ENCODE data around the gene SLC10A3.

Gene SLC10A3

DNA sequence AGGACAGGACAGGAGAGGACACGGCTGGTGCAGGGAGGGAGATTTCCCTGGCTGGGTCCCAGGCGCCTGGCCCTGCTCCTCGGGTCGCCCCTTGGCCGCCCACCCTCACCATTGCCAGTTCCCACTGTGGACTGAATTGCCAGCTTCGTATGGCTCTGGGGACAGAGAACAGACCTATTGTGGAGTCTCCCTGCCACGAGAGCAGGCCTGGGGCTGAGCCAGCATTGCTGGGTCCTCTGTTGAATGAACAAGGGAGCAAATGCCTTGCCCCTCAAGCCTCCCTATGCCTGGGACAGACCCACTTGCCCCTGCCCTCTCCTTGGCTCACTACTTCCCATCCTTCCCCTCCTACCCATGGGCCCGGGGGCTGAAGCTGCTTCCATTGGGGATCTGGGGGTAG is 28.0 kb downstream of the SLC10A3 start:
- no peak for DNase-seq

- DNase-seq: peak; percentile 3
Observed at GRCh38 chrX:154460326-154460725, 30.1 kb downstream of the SLC10A3 start.

DNA sequence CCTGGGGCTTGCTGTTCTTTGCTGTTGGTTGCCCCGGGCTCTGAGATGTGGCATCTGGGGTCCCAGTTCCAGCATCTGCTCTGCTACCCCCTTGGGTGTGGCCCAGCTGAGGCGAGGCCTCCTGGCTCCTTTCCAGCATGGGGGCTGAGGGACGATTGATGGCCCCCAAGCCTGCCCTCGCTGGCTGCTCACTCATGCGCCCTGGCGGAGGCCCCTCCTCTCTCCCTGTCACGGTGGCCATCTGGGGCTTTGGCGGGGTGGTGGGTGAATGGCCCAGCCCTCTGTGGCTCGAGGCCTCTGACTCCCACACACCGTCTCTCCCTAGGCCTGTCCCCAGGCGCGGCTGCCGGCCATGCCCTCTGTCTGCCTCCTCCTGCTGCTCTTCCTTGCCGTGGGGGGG is 30.6 kb downstream of the SLC10A3 start:
- peak; percentile 21 for DNase-seq

GRCh38 chrX:154458954-154459778 is 31.3 kb downstream of the SLC10A3 start:
- DNase-seq: peak; percentile 36

DNA sequence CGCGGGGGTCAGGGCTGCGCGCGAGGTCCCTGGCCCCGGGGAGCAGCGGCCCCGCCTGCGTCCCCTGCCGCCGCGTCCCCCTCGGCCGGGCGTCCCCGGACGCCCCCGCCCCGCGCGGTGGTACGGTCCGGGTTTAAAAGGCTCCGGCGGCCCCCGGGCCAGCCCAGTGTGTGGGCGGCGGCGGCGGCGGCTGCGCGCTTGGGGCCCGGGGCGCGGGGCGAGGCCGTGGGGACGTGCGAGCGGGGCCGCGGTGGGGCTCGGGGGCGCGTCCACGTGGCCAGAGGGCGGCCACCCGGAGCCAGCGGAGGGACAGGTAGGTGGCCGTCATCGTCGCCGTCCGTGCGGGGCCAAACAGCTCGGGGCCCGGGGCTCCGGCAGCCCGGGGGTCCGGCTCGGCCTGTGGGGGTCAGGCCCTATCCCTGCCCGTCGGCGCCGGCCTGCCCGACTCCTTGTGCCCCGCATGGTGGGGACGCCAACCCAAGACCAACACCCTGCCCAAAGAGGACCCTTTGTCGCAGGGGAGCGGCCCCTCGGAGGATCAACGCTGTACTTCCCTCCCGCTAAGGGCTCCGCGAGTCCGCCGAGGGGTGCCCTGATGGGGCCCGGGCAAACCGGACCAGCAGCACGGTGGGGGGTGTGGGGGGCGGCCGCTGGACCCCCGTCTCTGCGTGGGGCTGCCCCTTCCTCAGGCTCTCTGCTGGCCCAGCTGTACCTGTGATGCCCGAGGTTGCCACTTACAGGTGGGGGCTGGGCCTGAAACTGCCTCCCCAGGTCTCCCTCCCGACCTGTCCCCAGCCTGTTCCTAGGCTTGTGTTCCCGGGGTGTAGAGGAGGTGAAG is 32.1 kb downstream of the SLC10A3 start, which contains the start of gene PLXNA3:
Gene PLXNA3 (plus strand): TSS at position 166 of the 838 bp plus-strand sequence. CDS start 1,903 bp downstream, outside the sequence.
- peak; percentile 44 for DNase-seq

DNA sequence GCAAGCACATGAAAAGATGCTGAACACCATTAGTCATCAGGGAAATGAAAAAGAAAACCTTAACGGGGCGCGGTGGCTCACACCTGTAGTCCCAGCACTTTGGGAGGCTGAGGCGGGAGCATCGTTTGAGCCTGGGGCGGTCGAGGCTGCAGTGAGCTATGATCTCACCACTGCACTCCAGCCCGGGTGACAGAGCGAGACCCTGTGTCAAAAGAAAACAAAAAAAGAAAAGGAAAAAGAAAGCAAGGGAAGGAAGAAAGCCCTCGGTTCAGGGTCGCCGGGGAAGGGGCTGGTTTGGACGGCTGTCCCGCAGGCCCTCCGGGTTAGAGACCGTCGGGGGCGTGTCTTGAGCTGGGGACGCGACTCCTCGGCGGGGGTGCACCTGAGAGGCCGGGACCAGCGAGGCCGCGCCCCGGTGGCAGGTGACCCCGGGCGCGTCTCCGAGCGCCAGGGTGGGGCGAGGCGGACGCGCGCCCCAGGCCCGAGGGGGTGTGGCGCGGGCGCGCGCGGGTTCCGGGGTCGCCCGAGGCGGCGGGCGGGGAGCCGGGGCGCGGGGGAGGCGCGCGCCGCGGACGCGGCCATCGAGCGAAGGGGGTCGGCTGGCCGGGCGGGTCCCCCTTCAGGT is 32.8 kb downstream of the SLC10A3 start:
- DNase-seq: peak; percentile 39

GRCh38 chrX:154452823-154453222 is 37.6 kb downstream of the SLC10A3 start:
- DNase-seq: no peak

GRCh38 chrX:154450312-154450711 is 40.1 kb downstream of the SLC10A3 start:
- DNase-seq: no peak

DNA sequence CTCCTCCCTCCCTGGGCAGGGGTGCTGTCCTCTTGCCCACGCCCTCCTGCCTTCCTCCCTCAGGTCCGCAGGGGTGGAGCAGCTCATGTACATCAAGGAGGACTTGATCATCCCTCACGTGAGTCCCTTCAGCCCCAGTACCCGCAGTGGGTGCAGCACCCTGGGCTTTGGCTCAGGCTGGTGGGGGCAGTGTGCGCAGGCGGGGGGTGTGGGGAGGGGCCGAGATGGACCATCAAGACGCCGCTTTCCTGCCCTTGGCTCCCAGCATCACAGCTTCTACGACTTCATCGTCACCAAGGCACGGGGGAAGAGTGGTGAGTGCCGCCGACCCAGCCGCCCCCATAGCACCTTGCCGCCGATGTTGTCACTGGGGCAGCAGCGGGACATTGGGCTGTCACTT is 40.8 kb downstream of the SLC10A3 start:
- DNase-seq: no peak

GRCh38 chrX:154448484-154448883 is 41.9 kb downstream of the SLC10A3 start:
- DNase-seq: no peak

- DNase-seq: no peak
Observed at GRCh38 chrX:154446430-154446829, 44.0 kb downstream of the SLC10A3 start.

DNA sequence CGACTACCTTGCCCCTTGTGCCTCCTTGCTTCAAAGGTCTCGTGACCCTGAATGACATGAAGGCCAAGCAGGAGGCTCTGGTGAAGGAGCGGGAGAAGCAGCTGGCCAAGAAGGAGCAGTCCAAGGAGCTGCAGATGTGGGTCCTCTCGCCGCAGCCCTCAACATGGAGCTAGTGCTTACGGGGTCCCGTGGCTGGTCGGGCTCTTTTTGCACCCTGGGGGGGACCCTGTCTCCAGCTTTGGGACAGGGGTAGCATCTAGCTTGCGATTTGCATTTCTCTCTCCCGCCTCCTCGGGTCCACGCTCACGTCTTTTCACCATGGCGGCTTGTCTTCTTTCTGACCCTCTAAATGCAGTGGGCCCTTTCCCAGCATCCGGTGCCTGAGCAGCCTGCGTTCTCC is 44.7 kb downstream of the SLC10A3 start:
- no peak for DNase-seq

DNA sequence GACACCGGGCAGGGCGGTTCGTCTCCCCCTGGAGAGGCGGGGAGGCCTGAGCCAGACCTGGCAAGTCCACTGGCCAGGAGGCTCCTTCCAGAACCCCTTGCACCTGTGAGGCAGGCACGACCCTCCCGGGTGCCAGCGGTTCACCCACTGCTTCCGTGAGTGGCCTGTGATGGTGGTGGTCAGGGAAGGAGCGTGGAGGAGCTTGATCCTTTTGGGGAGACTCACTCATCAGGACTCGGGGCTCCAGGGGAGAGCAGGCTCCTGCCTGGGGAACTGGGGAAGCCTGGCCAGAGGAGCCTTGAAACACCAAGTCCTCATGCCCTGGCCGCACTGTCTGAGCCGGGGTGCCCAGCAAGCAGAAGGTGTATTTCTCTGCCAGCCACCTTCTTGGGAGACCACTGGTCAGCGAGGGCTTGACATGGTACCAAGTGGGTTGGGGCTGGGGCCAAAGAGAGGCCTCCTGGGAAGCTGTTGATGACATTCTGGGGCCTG is 45.6 kb downstream of the SLC10A3 start:
- no peak for DNase-seq

DNA sequence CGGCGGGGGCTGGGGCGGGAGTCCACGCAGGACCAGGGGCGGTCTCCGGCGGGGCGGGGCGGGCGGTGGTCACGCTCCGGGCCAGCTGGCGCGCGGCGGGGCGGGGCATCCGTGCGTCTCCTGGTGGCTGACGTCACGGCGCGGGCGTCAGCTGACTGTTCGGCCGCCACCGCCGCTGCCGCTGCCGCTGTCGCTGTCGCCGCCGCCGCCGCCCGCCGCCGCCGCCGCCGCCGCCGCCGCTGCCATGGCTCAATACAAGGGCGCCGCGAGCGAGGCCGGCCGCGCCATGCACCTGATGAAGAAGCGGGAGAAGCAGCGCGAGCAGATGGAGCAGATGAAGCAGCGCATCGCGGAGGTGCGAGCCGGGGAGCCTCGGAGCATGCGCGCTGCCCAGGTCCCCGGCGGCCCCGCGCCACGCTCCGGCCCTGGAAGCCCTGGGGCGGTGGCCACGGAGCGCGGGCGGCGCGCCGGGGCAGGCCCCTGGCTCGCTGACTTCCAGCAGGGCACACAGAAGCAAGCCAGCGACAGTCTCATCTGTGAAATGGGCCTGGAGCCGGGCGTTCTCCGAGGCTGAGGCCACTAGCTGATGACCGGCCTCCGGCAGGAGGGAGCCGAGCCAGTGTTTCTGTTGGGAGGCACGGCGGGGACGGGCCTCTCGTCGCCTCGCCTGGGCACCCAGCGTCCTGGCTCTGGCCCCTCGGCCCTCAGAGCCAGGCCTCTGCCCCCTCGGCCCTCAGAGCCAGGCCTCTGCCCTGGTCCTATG is 46.3 kb downstream of the SLC10A3 start, which contains the start of gene FAM50A:
Gene FAM50A (plus strand): TSS at position 150 of the 763 bp plus-strand sequence. CDS start 95 bp downstream, at position 245.
- peak; percentile 78 for DNase-seq

- no peak for DNase-seq
Observed at GRCh38 chrX:154443479-154443910, 46.9 kb downstream of the SLC10A3 start.

- no peak for DNase-seq
Observed at GRCh38 chrX:154441984-154442707, 48.3 kb downstream of the SLC10A3 start.

DNA sequence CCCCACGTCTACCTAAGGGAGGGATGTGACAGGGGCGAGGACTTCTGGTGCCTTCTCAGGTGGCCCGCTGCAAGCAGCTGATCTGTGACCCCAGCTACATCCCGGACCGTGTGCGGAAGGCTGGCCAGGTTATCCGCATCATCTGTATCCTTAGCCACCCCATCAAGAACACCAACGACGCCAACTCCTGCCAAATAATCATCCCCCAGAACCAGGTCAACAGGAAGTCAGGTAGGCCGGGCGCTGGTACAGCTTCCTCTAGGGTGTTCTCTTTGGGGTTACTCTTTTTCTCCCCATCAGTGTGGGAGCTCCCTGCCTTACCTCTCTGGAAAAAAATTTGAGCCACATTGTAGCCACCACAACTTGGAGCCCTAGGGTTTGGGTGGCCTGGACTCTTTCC is 48.9 kb downstream of the SLC10A3 start:
- DNase-seq: no peak

DNA sequence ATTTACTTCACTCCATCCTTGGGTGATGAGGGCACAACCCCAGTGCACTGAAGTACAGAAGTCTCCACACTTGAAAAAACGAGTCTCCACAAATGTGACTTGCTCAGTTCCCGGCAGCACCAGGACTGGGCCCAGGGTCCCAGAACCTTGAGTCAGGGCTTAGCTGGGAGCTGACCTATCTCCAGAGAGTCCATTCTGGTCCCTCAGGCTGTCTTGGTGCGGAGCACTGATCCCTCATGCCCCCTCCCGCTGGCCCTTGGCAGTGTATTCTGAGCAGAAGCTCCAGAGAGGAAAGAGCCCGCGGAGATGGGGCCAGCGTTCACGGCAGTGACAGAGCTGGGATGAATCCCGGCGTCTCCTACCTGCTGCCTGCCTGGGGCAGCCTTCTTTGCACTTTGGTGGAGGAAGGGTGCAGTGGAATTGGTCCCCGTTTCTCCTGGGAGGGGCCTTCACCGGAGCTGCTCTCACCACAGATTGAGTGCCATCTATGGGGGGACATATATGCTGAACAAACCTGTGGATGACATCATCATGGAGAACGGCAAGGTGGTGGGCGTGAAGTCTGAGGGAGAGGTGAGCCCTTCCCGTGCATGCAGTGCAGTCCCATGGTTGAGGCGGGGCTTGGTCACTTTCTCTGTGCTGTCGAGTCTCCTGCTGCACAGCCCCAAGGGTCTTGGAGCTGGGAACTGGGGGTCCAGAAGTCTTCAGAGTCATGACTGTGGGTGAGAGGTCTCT is 49.6 kb downstream of the SLC10A3 start:
- DNase-seq: no peak

DNA sequence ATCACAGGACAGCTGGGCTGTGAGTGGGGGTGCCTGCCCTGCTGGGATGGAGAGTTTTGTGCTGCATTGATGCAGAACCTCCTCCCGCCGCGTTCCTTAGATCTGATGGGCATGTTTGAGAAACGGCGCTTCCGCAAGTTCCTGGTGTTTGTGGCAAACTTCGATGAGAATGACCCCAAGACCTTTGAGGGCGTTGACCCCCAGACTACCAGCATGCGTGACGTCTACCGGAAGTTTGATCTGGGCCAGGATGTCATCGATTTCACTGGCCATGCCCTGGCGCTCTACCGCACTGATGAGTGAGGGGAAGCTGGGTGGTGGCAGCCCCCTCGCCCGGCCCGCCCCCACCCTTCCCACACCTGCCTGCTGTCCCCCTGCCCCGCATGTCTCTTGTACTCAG is 50.6 kb downstream of the SLC10A3 start:
- DNase-seq: no peak

DNA sequence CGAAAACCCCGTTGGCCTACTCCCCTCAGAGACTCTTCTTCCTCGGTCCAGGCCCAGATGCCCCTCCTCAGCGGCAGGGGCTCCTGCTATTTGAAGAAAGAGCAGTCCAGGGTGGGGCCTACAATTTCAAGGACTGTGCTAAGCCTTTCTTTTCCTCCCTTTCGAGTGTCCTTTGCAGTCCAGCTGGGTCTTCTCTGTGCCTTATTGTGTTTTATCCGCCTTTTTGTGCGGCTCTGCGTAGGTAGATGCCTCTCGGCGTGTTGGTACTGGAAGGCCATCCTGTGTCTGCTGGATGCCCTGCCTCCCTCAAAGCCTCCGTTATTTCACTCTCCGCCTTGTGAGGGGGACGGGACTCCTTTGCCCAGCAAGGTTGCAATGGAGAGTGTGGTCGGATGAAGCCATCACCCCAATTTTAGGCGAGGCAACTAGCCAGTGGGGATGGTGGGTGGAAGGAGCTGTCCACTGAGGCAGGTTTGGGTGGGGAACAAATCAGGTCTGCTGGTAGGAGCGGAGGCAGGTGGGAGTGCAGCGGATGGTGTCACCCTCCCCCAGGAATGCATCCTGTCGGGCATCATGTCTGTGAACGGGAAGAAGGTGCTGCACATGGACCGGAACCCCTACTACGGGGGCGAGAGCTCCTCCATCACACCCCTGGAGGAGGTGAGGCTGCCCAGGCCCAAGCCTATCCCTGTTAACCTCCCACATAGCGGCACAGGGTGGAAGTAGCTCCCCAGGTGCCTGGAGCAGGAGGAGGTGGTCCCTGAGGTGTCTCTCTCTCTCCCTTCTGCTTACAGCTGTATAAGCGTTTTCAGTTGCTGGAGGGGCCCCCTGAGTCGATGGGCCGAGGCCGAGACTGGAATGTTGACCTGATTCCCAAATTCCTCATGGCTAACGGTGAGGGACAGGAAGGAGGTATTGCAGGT is 52.2 kb downstream of the SLC10A3 start:
- DNase-seq: no peak
